HG03095 (cell line): Measurements from ENCODE around the gene EMC7.
"Not testable (repeated sequence)": the region's sequence is repeated elsewhere in the genome, so short reads cannot be mapped to it uniquely, and the experiment has no call there.

ENCODE experiments used
- ATAC-seq: cut with Tn5 transposase; IDR thresholded peaks from one replicate; pipeline ENCODE4 v1.9.1; 2021; ENCODE audit warnings: moderate library complexity; ENCODE audit not compliant: unreplicated experiment

Gene EMC7

GRCh38 chr15:34085746-34086145 is 15.9 kb downstream of the EMC7 start:
- ATAC-seq, result no peak

GRCh38 chr15:34084086-34084485 is 17.6 kb downstream of the EMC7 start:
- ATAC-seq, result no peak

GRCh38 chr15:34079904-34080303 is 21.8 kb downstream of the EMC7 start:
- ATAC-seq, result no peak

- ATAC-seq, result no peak
Observed at GRCh38 chr15:34078900-34079299, 22.8 kb downstream of the EMC7 start.

- no peak for ATAC-seq
Observed at GRCh38 chr15:34076785-34077184, 24.9 kb downstream of the EMC7 start.

- ATAC-seq, result no peak
Observed at GRCh38 chr15:34070003-34070402, 31.7 kb downstream of the EMC7 start.

GRCh38 chr15:34065941-34066340 is 35.7 kb downstream of the EMC7 start:
- ATAC-seq, result no peak

- no peak for ATAC-seq
Observed at GRCh38 chr15:34065261-34065660, 36.4 kb downstream of the EMC7 start.

GRCh38 chr15:34064438-34064837 is 37.2 kb downstream of the EMC7 start:
- ATAC-seq, result no peak

- no peak for ATAC-seq
Observed at GRCh38 chr15:34059946-34060345, 41.7 kb downstream of the EMC7 start.

GRCh38 chr15:34059476-34059875 is 42.2 kb downstream of the EMC7 start:
- no peak for ATAC-seq

GRCh38 chr15:34056911-34057310 is 44.8 kb downstream of the EMC7 start:
- ATAC-seq, result no peak

- ATAC-seq, result no peak
Observed at GRCh38 chr15:34055868-34056595, 45.6 kb downstream of the EMC7 start.

GRCh38 chr15:34054081-34054707 is 47.5 kb downstream of the EMC7 start:
- ATAC-seq, result no peak

- ATAC-seq, result not testable (repeated sequence)
Observed at GRCh38 chr15:34050385-34050784, 51.3 kb downstream of the EMC7 start.

- ATAC-seq, result no peak
Observed at GRCh38 chr15:34049112-34049511, 52.5 kb downstream of the EMC7 start.

- ATAC-seq, result no peak
Observed at GRCh38 chr15:34047893-34048775, 53.5 kb downstream of the EMC7 start.

GRCh38 chr15:34046471-34047145 is 55.1 kb downstream of the EMC7 start:
- no peak for ATAC-seq

- ATAC-seq, result no peak
Observed at GRCh38 chr15:34043813-34044212, 57.8 kb downstream of the EMC7 start.

- ATAC-seq, result no peak
Observed at GRCh38 chr15:34043391-34043790, 58.3 kb downstream of the EMC7 start.

GRCh38 chr15:34039790-34040113 is 61.9 kb downstream of the EMC7 start:
- ATAC-seq, result peak; percentile 9
